Loucy (cell line): ENCODE measurements around the gene SPDYE2B.
"Not testable (repeated sequence)": the region's sequence is repeated elsewhere in the genome, so short reads cannot be mapped to it uniquely, and the experiment has no call there.

Source experiments
- H2AFZ ChIP-seq: fragments of 200-600 bp; sonication (generic); 2 replicates; pipeline ENCODE4 v1.6.0; 2016; ENCODE audit warnings: antibody characterized with exemption, mild to moderate bottlenecking, low read length, moderate library complexity
- H3F3A ChIP-seq: fragments of 200-600 bp; 2 replicates; pipeline ENCODE4 v1.6.0; 2016; ENCODE audit warnings: antibody characterized with exemption, low read depth, mild to moderate bottlenecking
- H3K27me3 ChIP-seq: fragments of 200-600 bp; sonication (generic); 2 replicates; pipeline ENCODE4 v1.6.1; 2014; ENCODE audit warnings: low read length, mild to moderate bottlenecking; ENCODE audit not compliant: insufficient read depth, poor library complexity, severe bottlenecking
- H3K36me3 ChIP-seq: fragments of 200-600 bp; sonication (generic); 2 replicates; pipeline ENCODE4 v1.6.1; 2016; ENCODE audit warnings: low read length; ENCODE audit not compliant: insufficient read depth
- H3K4me1 ChIP-seq: fragments of 200-600 bp; sonication (generic); 2 replicates; pipeline ENCODE4 v1.5.1; 2014; ENCODE audit warnings: low read length, mild to moderate bottlenecking; ENCODE audit not compliant: insufficient read depth, poor library complexity, severe bottlenecking
- H3K4me2 ChIP-seq: fragments of 200-600 bp; sonication (generic); 2 replicates; pipeline ENCODE4 v1.6.0; 2014; ENCODE audit warnings: antibody characterized with exemption, low read length, low read depth, mild to moderate bottlenecking; ENCODE audit not compliant: poor library complexity, severe bottlenecking
- H3K4me3 ChIP-seq: fragments of 200-600 bp; sonication (generic); 2 replicates; pipeline ENCODE4 v1.5.1; 2014; ENCODE audit warnings: low read length, mild to moderate bottlenecking, mixed read lengths; ENCODE audit not compliant: poor library complexity, severe bottlenecking
- H3K79me2 ChIP-seq: fragments of 200-600 bp; sonication (generic); 2 replicates; pipeline ENCODE4 v1.6.1; 2014; ENCODE audit warnings: low read length; ENCODE audit not compliant: insufficient read depth
- H3K9ac ChIP-seq: fragments of 200-600 bp; sonication (generic); 2 replicates; pipeline ENCODE4 v1.6.0; 2014; ENCODE audit warnings: mild to moderate bottlenecking, low read depth, low read length, moderate library complexity; ENCODE audit not compliant: poor library complexity, severe bottlenecking
- H3K9me2 ChIP-seq: fragments of 200-600 bp; sonication (generic); replicated peaks from 2 replicates; pipeline ENCODE4 v1.6.1; 2016; ENCODE audit warnings: low read depth, low read length, mixed read lengths
- H3K9me3 ChIP-seq: fragments of 200-600 bp; sonication (generic); 2 replicates; pipeline ENCODE4 v1.6.1; 2014; ENCODE audit warnings: mild to moderate bottlenecking, antibody characterized with exemption, low read length, low read depth; ENCODE audit not compliant: insufficient read depth
- H4K20me1 ChIP-seq: fragments of 200-600 bp; sonication (generic); 2 replicates; pipeline ENCODE4 v1.6.0; 2014; ENCODE audit warnings: antibody characterized with exemption, low read length, mild to moderate bottlenecking; ENCODE audit not compliant: insufficient read depth, poor library complexity, severe bottlenecking

SPDYE2B gene

GRCh38 chr7:102649924-102650323, at the start of gene SPDYE2B:
Gene SPDYE2B (plus strand): TSS chr7:102650319. CDS start chr7:102652349, 2,030 bp downstream.
- not testable (repeated sequence) for H3K4me3 ChIP-seq, H3K9me2 ChIP-seq, H3K36me3 ChIP-seq, H3K79me2 ChIP-seq, H3K9ac ChIP-seq, H3K9me3 ChIP-seq, H3K4me1 ChIP-seq, H4K20me1 ChIP-seq, H3K27me3 ChIP-seq, H2AFZ ChIP-seq, H3K4me2 ChIP-seq, H3F3A ChIP-seq

- not testable (repeated sequence) for H3K79me2 ChIP-seq, H3K4me3 ChIP-seq, H3K9me2 ChIP-seq, H3K9me3 ChIP-seq, H3F3A ChIP-seq, H4K20me1 ChIP-seq, H3K9ac ChIP-seq, H3K4me2 ChIP-seq, H3K4me1 ChIP-seq, H3K36me3 ChIP-seq, H3K27me3 ChIP-seq, H2AFZ ChIP-seq
Measured at GRCh38 chr7:102602317-102602716, 47.8 kb upstream of the SPDYE2B start.

- not testable (repeated sequence) for H3K4me3 ChIP-seq, H3K79me2 ChIP-seq, H3K27me3 ChIP-seq, H3K4me1 ChIP-seq, H3K36me3 ChIP-seq, H3K9me2 ChIP-seq, H3K4me2 ChIP-seq, H3F3A ChIP-seq, H3K9me3 ChIP-seq, H4K20me1 ChIP-seq, H3K9ac ChIP-seq, H2AFZ ChIP-seq
Measured at GRCh38 chr7:102604431-102605145, 45.5 kb upstream of the SPDYE2B start.

GRCh38 chr7:102606848-102607247, 43.3 kb upstream of the SPDYE2B start:
- not testable (repeated sequence) for H3F3A ChIP-seq, H2AFZ ChIP-seq, H3K4me2 ChIP-seq, H3K4me1 ChIP-seq, H3K27me3 ChIP-seq, H3K4me3 ChIP-seq, H3K9ac ChIP-seq, H3K9me2 ChIP-seq, H3K79me2 ChIP-seq, H4K20me1 ChIP-seq, H3K36me3 ChIP-seq, H3K9me3 ChIP-seq

- H3K9ac ChIP-seq, H3K4me1 ChIP-seq, H3F3A ChIP-seq, H3K4me2 ChIP-seq, H3K9me2 ChIP-seq, H3K27me3 ChIP-seq, H3K36me3 ChIP-seq, H4K20me1 ChIP-seq, H2AFZ ChIP-seq, H3K79me2 ChIP-seq, H3K9me3 ChIP-seq, H3K4me3 ChIP-seq: not testable (repeated sequence)
Measured at GRCh38 chr7:102609734-102610133, 40.4 kb upstream of the SPDYE2B start.

GRCh38 chr7:102610441-102610840, 39.7 kb upstream of the SPDYE2B start:
- H3F3A ChIP-seq, H3K36me3 ChIP-seq, H3K4me2 ChIP-seq, H3K79me2 ChIP-seq, H3K4me3 ChIP-seq, H2AFZ ChIP-seq, H3K4me1 ChIP-seq, H4K20me1 ChIP-seq, H3K27me3 ChIP-seq, H3K9ac ChIP-seq, H3K9me2 ChIP-seq, H3K9me3 ChIP-seq: not testable (repeated sequence)

- not testable (repeated sequence) for H3K9me3 ChIP-seq, H3K9ac ChIP-seq, H4K20me1 ChIP-seq, H3K9me2 ChIP-seq, H3K4me1 ChIP-seq, H3K27me3 ChIP-seq, H3K36me3 ChIP-seq, H3K79me2 ChIP-seq, H3F3A ChIP-seq, H2AFZ ChIP-seq, H3K4me2 ChIP-seq, H3K4me3 ChIP-seq
Measured at GRCh38 chr7:102611013-102611674, 39.0 kb upstream of the SPDYE2B start.
